Measurements from ENCODE around the gene HDAC11. TPM values are rescaled to one million over a fixed set of nuclear protein-coding genes. Genes with fewer than 3 reads are reported as not detected.
A peak's percentile ranks its signal among the peaks of the same experiment; 100 is the strongest.
"Not testable (repeated sequence)": the region's sequence is repeated elsewhere in the genome, so short reads cannot be mapped to it uniquely, and the experiment has no call there.

HDAC11 gene
- total RNA-seq: 15.9 TPM

GRCh38 chr3:13479582-13480339 lies at the start of gene HDAC11:
HDAC11 (plus strand) TSS chr3:13480306; CDS start chr3:13480348, 42 bp downstream.
- ATAC-seq: peak; percentile 98

GRCh38 chr3:13430411-13430875 lies 49.7 kb upstream of the HDAC11 start:
- ATAC-seq: not testable (repeated sequence)

- ATAC-seq: no peak
Observed at GRCh38 chr3:13432093-13432492, 48.0 kb upstream of the HDAC11 start.

- ATAC-seq: no peak
Observed at GRCh38 chr3:13433912-13434311, 46.2 kb upstream of the HDAC11 start.

- not testable (repeated sequence) for ATAC-seq
Observed at GRCh38 chr3:13436213-13436612, 43.9 kb upstream of the HDAC11 start.

GRCh38 chr3:13440204-13440817 lies 39.8 kb upstream of the HDAC11 start:
- no peak for ATAC-seq

- not testable (repeated sequence) for ATAC-seq
Observed at GRCh38 chr3:13442882-13443281, 37.2 kb upstream of the HDAC11 start.

- peak; percentile 54 for ATAC-seq
Observed at GRCh38 chr3:13451301-13451673, 28.8 kb upstream of the HDAC11 start.

- peak; percentile 12 for ATAC-seq
Observed at GRCh38 chr3:13452490-13453335, 27.4 kb upstream of the HDAC11 start.

GRCh38 chr3:13455644-13456043 lies 24.5 kb upstream of the HDAC11 start:
- no peak for ATAC-seq

GRCh38 chr3:13457593-13457992 lies 22.5 kb upstream of the HDAC11 start:
- ATAC-seq: no peak

- no peak for ATAC-seq
Observed at GRCh38 chr3:13459605-13460340, 20.3 kb upstream of the HDAC11 start.

GRCh38 chr3:13460341-13460736 lies 19.8 kb upstream of the HDAC11 start:
- no peak for ATAC-seq

- ATAC-seq: peak; percentile 24
Observed at GRCh38 chr3:13461169-13462124, 18.7 kb upstream of the HDAC11 start.

- no peak for ATAC-seq
Observed at GRCh38 chr3:13462125-13462629, 17.9 kb upstream of the HDAC11 start.

GRCh38 chr3:13462822-13463221 lies 17.3 kb upstream of the HDAC11 start:
- ATAC-seq: no peak

GRCh38 chr3:13463618-13464400 lies 16.3 kb upstream of the HDAC11 start:
- no peak for ATAC-seq

- no peak for ATAC-seq
Observed at GRCh38 chr3:13465236-13465873, 14.8 kb upstream of the HDAC11 start.

GRCh38 chr3:13466781-13467180 lies 13.3 kb upstream of the HDAC11 start:
- ATAC-seq: no peak

All from esophagus mucosa (tissue), 1 donor.